Thyroid gland (tissue), 4 donors: Measurements from ENCODE around the gene AK9. TPM values are rescaled to one million over a fixed set of nuclear protein-coding genes. Genes with fewer than 3 reads are reported as not detected.

Experiments used
- DNase-seq, 2 donors: peaks; one replicate each; pipeline ENCODE4 v3.0.0-alpha.2; 2019
- H3K27ac ChIP-seq, 3 donors: fragments of 200-600 bp; sonication (generic); 1 replicate in 2 of 3; 2 replicates in 1 of 3; pipeline ENCODE4 v1.5.1; 2016 to 2019; ENCODE audit warnings: mild to moderate bottlenecking in 1 of 3, moderate library complexity in 1 of 3
- H3K27me3 ChIP-seq: fragments of 200-600 bp; sonication (generic); one replicate; pipeline ENCODE4 v1.5.1; 2019
- H3K36me3 ChIP-seq, 2 donors: fragments of 200-600 bp; sonication (generic); one replicate each; pipeline ENCODE4 v1.5.1; 2016 to 2019
- H3K4me1 ChIP-seq, 2 donors: fragments of 200-600 bp; sonication (generic); one replicate each; pipeline ENCODE4 v1.5.1; 2017 to 2019
- H3K4me3 ChIP-seq, 3 donors: fragments of 200-600 bp; sonication (generic); replicated peaks in 1 of 3; 1 replicate in 2 of 3; 2 replicates in 1 of 3; pipeline ENCODE4 v1.5.1; 2016; ENCODE audit warnings: mild to moderate bottlenecking in 1 of 3
- H3K9me3 ChIP-seq: fragments of 200-600 bp; sonication (generic); one replicate; pipeline ENCODE4 v1.5.1; 2017
- POLR2A ChIP-seq, 2 donors: fragments of 450-650 bp; IDR thresholded peaks; one replicate each; pipeline ENCODE4 v1.6.1; 2017; ENCODE audit warnings: antibody characterized with exemption in 2 of 2, mild to moderate bottlenecking in 2 of 2, moderate library complexity in 1 of 2
- WGBS, 2 donors: methylation state at CpG; one replicate each; pipeline ENCODE4 v1.1.5; 2017; 5-methylcytosine and 5-hydroxymethylcytosine counted together
- intact Hi-C: fragments of 100-400 bp; cut with DNase I; formaldehyde crosslinking; loops from one replicate; pipeline ENCODE4 v1.15.1; 2023
- total RNA-seq, 4 donors: library from RNA; depleted of rRNA; stranded (reverse); fragments of >200 nt; gene quantifications; one replicate each; pipeline ENCODE4 v1.2.3, GENCODE V29; 2016
- TF ChIP-seq, protein P1 (sequence below), 6 experiments: fragments of 200-600 bp in 3 of 6; fragments of 450-650 bp in 3 of 6; sonication (generic) in 3 of 6; IDR thresholded peaks; one replicate each; pipeline ENCODE4 v1.5.1; 2016 to 2019; ENCODE audit warnings: antibody characterized with exemption in 6 of 6, mild to moderate bottlenecking in 2 of 6, inconsistent platforms in 1 of 6, moderate library complexity in 1 of 6

Gene AK9
- total RNA-seq, 4 donors from 2014 or later = 12.5 to 42.6 (median 15.3) TPM

DNA sequence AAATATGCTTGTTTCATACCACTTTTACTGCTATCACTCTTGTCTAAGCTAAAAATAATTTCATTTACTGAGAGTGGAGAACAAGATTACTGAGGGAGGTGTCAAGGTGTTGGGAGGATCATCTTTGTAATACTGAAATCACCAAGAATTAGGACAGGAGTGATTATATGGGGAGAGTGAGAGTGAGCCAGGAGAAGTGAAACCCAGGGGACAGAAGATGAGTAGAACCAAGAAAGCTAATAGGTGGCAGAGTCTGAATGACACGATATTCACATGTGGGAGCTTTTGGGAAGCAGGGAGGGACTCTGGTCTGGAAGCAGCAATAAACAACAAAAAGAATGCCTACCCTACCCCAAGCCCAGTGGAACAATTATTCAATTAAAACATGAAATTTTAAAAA is 58.6 kb downstream of the AK9 start:
- intact Hi-C loops = no loop called here
- no peaks in the 10 kb centered on the region for H3K4me1 ChIP-seq
- TF ChIP-seq POLR2A (IDR thresholded peaks at IDR 0.05) = no peak
- TF ChIP-seq, protein P1, sequence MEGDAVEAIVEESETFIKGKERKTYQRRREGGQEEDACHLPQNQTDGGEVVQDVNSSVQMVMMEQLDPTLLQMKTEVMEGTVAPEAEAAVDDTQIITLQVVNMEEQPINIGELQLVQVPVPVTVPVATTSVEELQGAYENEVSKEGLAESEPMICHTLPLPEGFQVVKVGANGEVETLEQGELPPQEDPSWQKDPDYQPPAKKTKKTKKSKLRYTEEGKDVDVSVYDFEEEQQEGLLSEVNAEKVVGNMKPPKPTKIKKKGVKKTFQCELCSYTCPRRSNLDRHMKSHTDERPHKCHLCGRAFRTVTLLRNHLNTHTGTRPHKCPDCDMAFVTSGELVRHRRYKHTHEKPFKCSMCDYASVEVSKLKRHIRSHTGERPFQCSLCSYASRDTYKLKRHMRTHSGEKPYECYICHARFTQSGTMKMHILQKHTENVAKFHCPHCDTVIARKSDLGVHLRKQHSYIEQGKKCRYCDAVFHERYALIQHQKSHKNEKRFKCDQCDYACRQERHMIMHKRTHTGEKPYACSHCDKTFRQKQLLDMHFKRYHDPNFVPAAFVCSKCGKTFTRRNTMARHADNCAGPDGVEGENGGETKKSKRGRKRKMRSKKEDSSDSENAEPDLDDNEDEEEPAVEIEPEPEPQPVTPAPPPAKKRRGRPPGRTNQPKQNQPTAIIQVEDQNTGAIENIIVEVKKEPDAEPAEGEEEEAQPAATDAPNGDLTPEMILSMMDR (IDR thresholded peaks at IDR 0.05) = no peak
- H3K9me3 ChIP-seq = no peaks in the 10 kb centered on the region
- H3K27ac ChIP-seq = no peak overlapping the region
- H3K4me3 ChIP-seq = no peak overlapping the region
- 92 to 97% methylated on average over 1 of the region's 1 CpG for WGBS, 2 donors
- no peak for DNase-seq
- H3K36me3 ChIP-seq = no peaks in the 10 kb centered on the region
- no peaks in the 10 kb centered on the region for H3K27me3 ChIP-seq

DNA sequence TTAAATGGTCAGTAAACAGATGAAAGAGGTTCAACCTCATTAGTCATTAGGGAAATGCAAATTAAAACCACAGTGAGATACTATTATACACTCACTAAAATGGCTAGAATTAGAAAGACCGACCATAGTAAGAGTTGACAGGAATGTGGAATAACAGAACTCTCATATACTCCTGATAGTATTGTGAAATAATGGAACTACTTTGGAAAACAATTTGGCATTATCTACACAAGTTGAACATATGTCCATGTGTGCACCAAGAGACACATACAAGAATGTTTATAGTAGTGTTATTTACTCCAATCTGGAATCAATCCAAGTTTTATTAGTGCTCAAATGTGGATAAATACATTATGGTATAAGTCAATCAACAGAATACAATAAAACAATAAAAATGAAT is 59.6 kb downstream of the AK9 start:
- Histone ChIP-seq H3K36me3 (no peaks in the 10 kb centered on the region), H3K27ac (no peak overlapping the region), H3K9me3 (no peaks in the 10 kb centered on the region), H3K4me1 (no peaks in the 10 kb centered on the region), H3K27me3 (no peaks in the 10 kb centered on the region), H3K4me3 (no peak overlapping the region)
- DNase-seq = no peak
- WGBS, 2 donors = 95 to 97% methylated on average over 1 of the region's 1 CpG
- intact Hi-C loops = no loop called here
- no peak for TF ChIP-seq POLR2A (IDR thresholded peaks at IDR 0.05)
- TF ChIP-seq, protein P1 (IDR thresholded peaks at IDR 0.05) = no peak

DNA sequence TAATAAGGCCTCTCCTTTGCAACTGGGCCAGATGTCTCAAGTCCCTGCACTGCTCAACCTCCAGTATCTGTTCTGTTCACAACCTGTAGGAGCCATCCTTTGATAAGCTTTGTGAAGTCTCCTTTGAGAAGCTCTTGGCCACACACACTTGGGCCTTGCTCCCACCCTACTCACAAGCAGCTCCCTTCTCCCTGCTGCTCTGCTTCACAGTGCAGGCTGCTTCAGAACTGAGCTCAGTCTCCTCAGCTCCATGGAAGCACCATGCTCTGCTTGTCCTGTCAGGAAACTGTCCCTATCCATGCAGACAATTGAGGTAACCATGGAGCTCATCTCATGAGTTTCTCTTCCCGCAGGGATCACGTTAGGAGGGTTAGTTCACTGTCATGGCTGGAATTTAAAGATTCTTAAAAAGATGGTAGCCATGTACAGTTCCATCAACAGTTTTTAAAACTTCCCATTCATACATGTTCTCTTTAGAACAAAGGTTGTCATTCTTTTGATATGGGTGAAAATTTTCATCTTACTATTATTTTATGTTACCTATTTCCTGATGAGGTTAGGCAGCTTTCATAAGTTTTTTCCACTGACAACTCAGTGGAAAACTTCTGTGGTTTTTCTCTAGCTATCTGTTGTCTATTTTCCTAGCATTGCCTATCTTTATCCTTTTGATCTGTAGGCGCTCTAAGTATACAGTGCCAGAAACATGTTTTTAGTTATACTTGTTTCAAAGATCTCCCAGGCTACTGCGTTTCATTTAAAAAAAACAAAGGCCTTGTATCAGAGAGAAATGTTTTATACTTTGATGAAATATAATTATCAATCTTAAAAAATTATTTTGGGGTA is 62.6 kb downstream of the AK9 start:
- DNase-seq = no peak

DNA sequence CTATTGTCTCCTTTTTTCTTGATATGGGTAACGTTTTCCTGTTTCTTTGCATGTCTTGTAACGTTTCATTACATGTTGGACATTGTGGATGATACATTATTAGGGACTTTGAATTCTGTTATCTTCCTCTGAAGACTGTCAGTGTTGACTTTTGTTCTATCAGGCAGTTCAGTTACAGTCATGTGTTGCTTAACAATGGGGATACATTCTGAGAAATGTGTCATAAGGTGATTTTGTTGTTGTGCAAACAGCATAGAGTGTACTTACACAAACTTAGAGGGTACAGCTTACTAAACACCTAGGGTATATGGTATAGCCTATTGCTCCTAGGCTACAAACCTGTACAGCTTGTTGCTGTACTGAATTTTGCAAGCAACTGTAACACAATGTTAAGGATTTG is 64.7 kb downstream of the AK9 start:
- TF ChIP-seq, protein P1 (IDR thresholded peaks at IDR 0.05) = no peak
- DNase-seq = no peak
- Histone ChIP-seq H3K27me3 (no peaks in the 10 kb centered on the region), H3K4me1 (no peaks in the 10 kb centered on the region), H3K27ac (no peak overlapping the region), H3K4me3 (no peak overlapping the region), H3K36me3 (no peaks in the 10 kb centered on the region), H3K9me3 (no peaks in the 10 kb centered on the region)
- WGBS, 2 donors = 86 to 97% methylated on average over 2 of the region's 2 CpGs
- intact Hi-C loops = no loop called here

More for the DNA sequence above, 62.6 kb downstream of the AK9 start:
- H3K4me1 ChIP-seq = no peaks in the 10 kb centered on the region
- H3K27ac ChIP-seq = no peak overlapping the region
- H3K27me3 ChIP-seq = no peaks in the 10 kb centered on the region
- WGBS, 2 donors = 86 to 89% methylated on average over 4 of the region's 4 CpGs
- H3K9me3 ChIP-seq = no peaks in the 10 kb centered on the region
- H3K4me3 ChIP-seq = no peak overlapping the region
- TF ChIP-seq, protein P1 (IDR thresholded peaks at IDR 0.05) = no peak
- TF ChIP-seq POLR2A (IDR thresholded peaks at IDR 0.05) = no peak
- intact Hi-C loops = no loop called here
- no peaks in the 10 kb centered on the region for H3K36me3 ChIP-seq

DNA sequence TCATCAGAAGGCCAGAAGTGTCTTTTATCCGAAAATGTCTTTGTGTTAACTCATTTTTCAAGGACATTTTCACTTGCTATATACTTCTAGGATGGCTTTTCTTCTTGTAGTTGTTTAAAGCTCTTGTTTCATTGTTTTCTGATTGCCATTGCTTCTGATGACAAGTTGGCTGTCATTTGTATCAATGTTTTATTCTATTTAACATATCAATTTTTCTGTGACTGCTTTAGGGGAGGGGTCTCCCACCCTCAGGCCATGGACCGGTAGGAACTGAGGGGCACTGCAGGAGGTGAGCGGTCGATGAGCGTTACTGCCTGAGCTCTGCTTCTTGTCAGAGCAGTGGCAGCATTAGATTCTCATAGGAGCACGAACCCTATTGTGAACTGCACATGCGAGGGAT is 65.8 kb downstream of the AK9 start:
- intact Hi-C loops = no loop called here
- no peaks in the 10 kb centered on the region for H3K36me3 ChIP-seq
- no peaks in the 10 kb centered on the region for H3K9me3 ChIP-seq
- H3K27me3 ChIP-seq = no peaks in the 10 kb centered on the region
- H3K27ac ChIP-seq = no peak overlapping the region
- DNase-seq = no peak
- 93 to 94% methylated on average over 7 of the region's 7 CpGs for WGBS, 2 donors
- no peaks in the 10 kb centered on the region for H3K4me1 ChIP-seq
- no peak for TF ChIP-seq POLR2A (IDR thresholded peaks at IDR 0.05)
- TF ChIP-seq, protein P1 (IDR thresholded peaks at IDR 0.05) = no peak
- H3K4me3 ChIP-seq = no peak overlapping the region
